Renal pelvis (tissue), 4 donors: ENCODE results near the gene SENP7. TPM values are rescaled to one million over a fixed set of nuclear protein-coding genes. Genes with fewer than 3 reads are reported as not detected.

Source experiments
- DNase-seq: peaks from one replicate; pipeline ENCODE4 v3.0.0-alpha.2; 2013
- polyA plus RNA-seq, 3 donors: library from polyadenylated mRNA; unstranded; fragments of 120-200 nt; gene quantifications; one replicate each; pipeline ENCODE4 v1.2.1, GENCODE V29; 2013; ENCODE audit not compliant: insufficient read length in 3 of 3

The SENP7 gene
- polyA plus RNA-seq, 3 donors: 57.3 to 78.3 (median 75.4) TPM

GRCh38 chr3:101278727-101279126 is 234.3 kb downstream of the SENP7 start:
- DNase-seq: no peak

Other genes starting within 250 kb of the SENP7 start
- gene IMPG2, start 192.6 kb downstream of the SENP7 start, polyA plus RNA-seq: under 1 TPM; 0.37 to 0.66 (median 0.61) TPM
- 10 to 100 TPM; 27.7 to 34.6 (median 33.7) TPM for gene TRMT10C, start 48.7 kb upstream of the SENP7 start, polyA plus RNA-seq
- gene PCNP, start 61.0 kb upstream of the SENP7 start, polyA plus RNA-seq: 100 to 1,000 TPM; 183 to 205 (median 188) TPM
- gene ZBTB11, start 163.9 kb upstream of the SENP7 start, polyA plus RNA-seq: 10 to 100 TPM; 19.3 to 23.9 (median 22.6) TPM
- gene RPL24, start 173.5 kb upstream of the SENP7 start, polyA plus RNA-seq: 1,000 to 10,000 TPM; 1,471 to 1,682 (median 1,545) TPM
- 10 to 100 TPM; 11.8 to 19.9 (median 15.1) TPM for gene CEP97, start 211.4 kb upstream of the SENP7 start, polyA plus RNA-seq